ENCODE measurements around the gene DLEC1. TPM values are rescaled to one million over a fixed set of nuclear protein-coding genes. Genes with fewer than 3 reads are reported as not detected.

DLEC1 gene
- total and polyA plus RNA-seq, 2 of the 4 experiments (the other 2 are of a cell fraction): 0.03 TPM; not detected in 1

DNA sequence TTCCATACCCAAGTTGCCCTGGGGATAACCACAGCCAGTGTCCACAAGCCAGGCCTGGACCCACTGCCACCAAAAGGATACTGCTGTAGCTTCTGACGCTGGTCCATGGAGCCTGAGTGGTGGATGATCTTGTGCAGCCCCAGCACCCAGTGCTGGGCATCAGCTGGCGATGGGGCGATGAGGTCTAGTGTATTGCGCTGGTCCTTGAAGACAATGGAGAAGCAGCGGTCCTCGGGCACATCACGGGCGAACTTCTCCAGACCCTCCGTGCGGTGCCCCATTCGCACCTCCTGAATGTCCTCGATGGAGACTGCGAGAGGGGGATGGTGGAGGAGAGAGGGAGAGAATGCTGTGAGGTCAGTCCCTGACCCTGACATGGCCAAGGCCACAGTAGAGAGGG lies 22.6 kb upstream of the DLEC1 start:
- no peaks in the 10 kb centered on the region for H3K79me1 ChIP-seq (ENCODE audit: low read depth in 1 of 2, low read length in 2 of 2)
- H3K18ac ChIP-seq (ENCODE audit: low read depth, low read length): no peak overlapping the region
- CTCF ChIA-PET: no interaction called here
- H3K9me3 ChIP-seq (ENCODE audit: control insufficient read depth, insufficient read depth, low read length): peaks cover 4% of the 10 kb centered on the region; the same call in 1 of the 2 replicates
- dilution Hi-C loops (cut with HindIII; ENCODE audit: low sequenced_read_pairs, unreplicated experiment) (no loop called here), intact Hi-C loops (cut with micrococcal nuclease) (no loop called here), in situ Hi-C loops (cut with MboI; ENCODE audit: low sequenced_read_pairs) (no loop called here)
- no peak overlapping the region for H3K23ac ChIP-seq (ENCODE audit: low read depth, low read length)
- POLR2A ChIA-PET (ENCODE audit: unreplicated experiment): no interaction called here
- no peaks in the 10 kb centered on the region for H3K27me3 ChIP-seq (ENCODE audit: control insufficient read depth, insufficient read depth, low read length)
- peaks cover 27% of the 10 kb centered on the region for H3K36me3 ChIP-seq (ENCODE audit: control insufficient read depth, insufficient read depth, low read length)
- H2BK5ac ChIP-seq (ENCODE audit: low read depth, low read length, poor library complexity, severe bottlenecking): no peak overlapping the region
- no peaks in the 10 kb centered on the region for H3K4me1 ChIP-seq (ENCODE audit: control insufficient read depth, insufficient read depth, low read length)
- 0 out of 2 replicates have a peak, but pooled peaks cover 4% of the 10 kb centered on the region for H3K9me1 ChIP-seq (ENCODE audit: insufficient read depth, low read length)
- no peak overlapping the region for H3K56ac ChIP-seq (ENCODE audit: extremely low read depth, insufficient read depth, low read length)
- H3K4ac ChIP-seq (ENCODE audit: low read depth, low read length): no peak overlapping the region
- H4K20me1 ChIP-seq (ENCODE audit: insufficient read depth, low read length): no peaks in the 10 kb centered on the region; the same call in 1 of the 2 replicates
- WGBS, 2 experiments (ENCODE audit: extremely low coverage in 2 of 2, insufficient read length in 1 of 2): 93% methylated on average over 11 of the region's 13 CpGs; no CpG with 5 or more reads in 1 of the 2 experiments
- no TSS peak for BruUV-seq (replicated peaks)
- no peak overlapping the region for H4K5ac ChIP-seq (ENCODE audit: low read depth, low read length)
- ATAC-seq (ENCODE audit: low read depth): no peak
- H2BK20ac ChIP-seq (ENCODE audit: low read depth, low read length): no peak overlapping the region
- no peak overlapping the region for H4K91ac ChIP-seq (ENCODE audit: insufficient read depth, low read depth, low read length)
- no peak overlapping the region for H3K4me2 ChIP-seq (ENCODE audit: low read depth, low read length)
- H2AK5ac ChIP-seq (ENCODE audit: low read depth, low read length): no peak overlapping the region
- H3K9ac ChIP-seq (ENCODE audit: low read depth, low read length): no peak overlapping the region
- H2AFZ ChIP-seq (replicated peaks; ENCODE audit: low read length, poor library complexity): no peak overlapping the region
- DNase-seq: no peak
- no peak overlapping the region for H3K27ac ChIP-seq (ENCODE audit: insufficient read depth, low read length)
- H4K8ac ChIP-seq (ENCODE audit: low read depth in 2 of 2, low read length in 2 of 2): no peak overlapping the region
- H3K14ac ChIP-seq (replicated peaks; ENCODE audit: low read depth, low read length): no peak overlapping the region
- H2BK15ac ChIP-seq (ENCODE audit: low read depth, low read length): no peak overlapping the region
- no peak overlapping the region for H2AK9ac ChIP-seq (replicated peaks; ENCODE audit: low read depth, low read length, poor library complexity)
- H3K4me3 ChIP-seq (ENCODE audit: insufficient read depth, low read depth, low read length): no peak overlapping the region
- no peak overlapping the region for H2BK120ac ChIP-seq (ENCODE audit: low read depth, low read length)
- TF ChIP-seq USF2 (IDR thresholded peaks at IDR 0.05; ENCODE audit: low read depth, low read length): no peak
- TF ChIP-seq RFX5 (IDR thresholded peaks at IDR 0.05; ENCODE audit: low read depth, low read length): no peak
- TF ChIP-seq BHLHE40 (IDR thresholded peaks at IDR 0.05; ENCODE audit: low read depth, low read length): no peak
- TF ChIP-seq NFE2L2 (IDR thresholded peaks at IDR 0.05; ENCODE audit: low read depth, low read length): no peak
- TF ChIP-seq, protein P1, sequence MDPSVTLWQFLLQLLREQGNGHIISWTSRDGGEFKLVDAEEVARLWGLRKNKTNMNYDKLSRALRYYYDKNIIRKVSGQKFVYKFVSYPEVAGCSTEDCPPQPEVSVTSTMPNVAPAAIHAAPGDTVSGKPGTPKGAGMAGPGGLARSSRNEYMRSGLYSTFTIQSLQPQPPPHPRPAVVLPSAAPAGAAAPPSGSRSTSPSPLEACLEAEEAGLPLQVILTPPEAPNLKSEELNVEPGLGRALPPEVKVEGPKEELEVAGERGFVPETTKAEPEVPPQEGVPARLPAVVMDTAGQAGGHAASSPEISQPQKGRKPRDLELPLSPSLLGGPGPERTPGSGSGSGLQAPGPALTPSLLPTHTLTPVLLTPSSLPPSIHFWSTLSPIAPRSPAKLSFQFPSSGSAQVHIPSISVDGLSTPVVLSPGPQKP (IDR thresholded peaks at IDR 0.05; ENCODE audit: borderline replicate concordance, low read depth, low read length): no peak
- TF ChIP-seq RCOR1 (IDR thresholded peaks at IDR 0.05; ENCODE audit: insufficient replicate concordance, low read length): no peak
- no peak for TF ChIP-seq MXI1 (IDR thresholded peaks at IDR 0.05; ENCODE audit: borderline replicate concordance, low read depth, low read length)
- TF ChIP-seq CTCF (conservative IDR thresholded peaks at IDR 0.05; ENCODE audit: low read depth, low read length): no peak
- no peak for TF ChIP-seq FOS (IDR thresholded peaks at IDR 0.05; ENCODE audit: low read depth, low read length)
- no peak for TF ChIP-seq RAD21 (IDR thresholded peaks at IDR 0.05; ENCODE audit: low read length)
- TF ChIP-seq MAZ (IDR thresholded peaks at IDR 0.05; ENCODE audit: borderline replicate concordance, low read depth, low read length): no peak
- TF ChIP-seq CHD1 (IDR thresholded peaks at IDR 0.05; ENCODE audit: low read depth, low read length): no peak
- no peak for TF ChIP-seq SMC3 (IDR thresholded peaks at IDR 0.05; ENCODE audit: low read depth, low read length)
- no peak for TF ChIP-seq MAFK (IDR thresholded peaks at IDR 0.05; ENCODE audit: low read depth, low read length)
- TF ChIP-seq POLR2A (IDR thresholded peaks at IDR 0.05; ENCODE audit: low read depth, low read length): no peak
- no peak for TF ChIP-seq CEBPB (IDR thresholded peaks at IDR 0.05; ENCODE audit: low read depth, low read length)
